HepG2 (cell line): ENCODE data around the gene SESN2. TPM values are rescaled to one million over a fixed set of nuclear protein-coding genes. Genes with fewer than 3 reads are reported as not detected.

Experiments used
- BORCS8-MEF2B ChIP-seq: sonication (generic); formaldehyde crosslinking; IDR thresholded peaks from 2 replicates; pipeline ENCODE4 v1.8.0; 2022; ENCODE audit warnings: mild to moderate bottlenecking, missing genetic modification reagents
- DNMT1 ChIP-seq: sonication (generic); formaldehyde crosslinking; IDR thresholded peaks from 2 replicates; pipeline ENCODE4 v1.5.1; 2020; ENCODE audit warnings: mild to moderate bottlenecking, missing genetic modification reagents
- GATAD2A ChIP-seq: IDR thresholded peaks from 2 replicates; pipeline ENCODE4 v1.6.1; 2016
- HOXA3 ChIP-seq: sonication (generic); formaldehyde crosslinking; IDR thresholded peaks from 2 replicates; pipeline ENCODE4 v1.5.0; 2020; ENCODE audit warnings: missing genetic modification reagents
- KIAA2018 ChIP-seq: sonication (generic); formaldehyde crosslinking; IDR thresholded peaks from 2 replicates; pipeline ENCODE4 v1.5.0; 2020; ENCODE audit warnings: mild to moderate bottlenecking, missing genetic modification reagents, borderline replicate concordance
- MXD3 ChIP-seq: IDR thresholded peaks from 2 replicates; pipeline ENCODE4 v1.6.1; 2016; ENCODE audit warnings: mild to moderate bottlenecking, missing biosample characterization, missing genetic modification reagents
- TIGD3 ChIP-seq: sonication (generic); formaldehyde crosslinking; IDR thresholded peaks from 2 replicates; pipeline ENCODE4 v1.5.1; 2020; ENCODE audit warnings: mild to moderate bottlenecking, missing genetic modification reagents, borderline replicate concordance
- ZNF292 ChIP-seq: sonication (generic); formaldehyde crosslinking; IDR thresholded peaks from 2 replicates; pipeline ENCODE4 v1.8.1; 2022; ENCODE audit warnings: mild to moderate bottlenecking, low read depth, missing genetic modification reagents, borderline replicate concordance
- ZNF501 ChIP-seq: sonication (generic); formaldehyde crosslinking; IDR thresholded peaks from 2 replicates; pipeline ENCODE4 v1.5.1; 2020; ENCODE audit warnings: mild to moderate bottlenecking, moderate library complexity, missing genetic modification reagents
- ZSCAN25 ChIP-seq: sonication (generic); formaldehyde crosslinking; IDR thresholded peaks from 2 replicates; pipeline ENCODE4 v1.8.0; 2022; ENCODE audit warnings: mild to moderate bottlenecking, missing genetic modification reagents
- polyA plus RNA-seq, 8 experiments: library from polyadenylated mRNA; depleted of rRNA in 3 of 8; stranded (reverse) in 7 of 8; unstranded in 1 of 8; fragments of >200 nt; fragmentation: Illumina TruSeq in 4 of 8; extraction: Trizol in 4 of 8; gene quantifications; 2 replicates each; pipeline versions ENCODE4 v1.2.1 to v1.2.3, GENCODE V29; 2011 to 2016; ENCODE audit warnings: low read depth in 4 of 8, missing spikeins in 1 of 8, mixed read lengths in 1 of 8; ENCODE audit not compliant: insufficient read depth in 1 of 8
- total RNA-seq, 5 experiments: library from RNA; depleted of rRNA; stranded (reverse); fragments of >200 nt; fragmentation: Illumina TruSeq; extraction: Trizol; gene quantifications; 2 replicates each; pipeline ENCODE4 v1.2.3, GENCODE V29; 2016; ENCODE audit warnings: low read depth in 1 of 5
- TF ChIP-seq, protein P1 (sequence below): sonication (generic); formaldehyde crosslinking; conservative IDR thresholded peaks from 2 replicates; pipeline ENCODE4 v1.4.0; 2020; ENCODE audit warnings: missing genetic modification reagents
- TF ChIP-seq, protein P2 (sequence below): sonication (generic); formaldehyde crosslinking; IDR thresholded peaks from 2 replicates; pipeline ENCODE4 v1.8.1; 2022; ENCODE audit warnings: mild to moderate bottlenecking, missing genetic modification reagents
- TF ChIP-seq, protein P3 (sequence below): sonication (generic); formaldehyde crosslinking; IDR thresholded peaks from 2 replicates; pipeline ENCODE4 v1.5.0; 2020; ENCODE audit warnings: mild to moderate bottlenecking, missing genetic modification reagents, moderate library complexity

The SESN2 gene
- total and polyA plus RNA-seq, 2 of the 13 experiments (the other 11 are each of a cell fraction or from before 2014, with no cell fraction given), result 13.2 to 19.1 TPM

DNA sequence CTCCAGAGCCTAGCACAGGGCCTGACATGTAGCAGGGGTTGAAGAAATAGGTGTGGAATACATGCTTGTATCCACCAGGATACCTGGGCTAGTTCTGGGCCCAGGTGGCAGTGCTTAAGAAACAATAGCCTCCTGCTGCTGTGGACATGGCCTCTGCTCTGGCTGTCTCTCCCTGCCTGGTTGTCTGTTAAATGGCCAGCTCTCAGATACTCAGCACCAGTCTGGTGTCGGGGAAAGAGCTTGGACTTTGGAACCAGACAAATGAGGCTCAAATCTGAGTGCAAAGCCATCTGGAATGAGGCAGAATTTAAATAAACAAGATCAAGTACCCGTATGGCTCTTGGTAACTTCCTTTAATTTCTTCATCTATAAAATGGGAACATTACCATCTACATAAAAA lies 31.5 kb downstream of the SESN2 start (continued):
- no peak for TF ChIP-seq MXD3 (CRISPR knock-in tag)
- TF ChIP-seq KIAA2018 (CRISPR knock-in tag), result no peak
- TF ChIP-seq, protein P1, sequence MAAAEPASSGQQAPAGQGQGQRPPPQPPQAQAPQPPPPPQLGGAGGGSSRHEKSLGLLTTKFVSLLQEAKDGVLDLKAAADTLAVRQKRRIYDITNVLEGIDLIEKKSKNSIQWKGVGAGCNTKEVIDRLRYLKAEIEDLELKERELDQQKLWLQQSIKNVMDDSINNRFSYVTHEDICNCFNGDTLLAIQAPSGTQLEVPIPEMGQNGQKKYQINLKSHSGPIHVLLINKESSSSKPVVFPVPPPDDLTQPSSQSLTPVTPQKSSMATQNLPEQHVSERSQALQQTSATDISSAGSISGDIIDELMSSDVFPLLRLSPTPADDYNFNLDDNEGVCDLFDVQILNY (CRISPR knock-in tag), result no peak
- peak; percentile 84; the same call in 1 of the 2 replicates for TF ChIP-seq ZNF292 (CRISPR knock-in tag)
- TF ChIP-seq GATAD2A, result peak; percentile 66
- peak; percentile 30; the same call in 1 of the 2 replicates for TF ChIP-seq HOXA3 (CRISPR knock-in tag)
- no peak for TF ChIP-seq BORCS8-MEF2B (CRISPR knock-in tag)
- TF ChIP-seq, protein P2, sequence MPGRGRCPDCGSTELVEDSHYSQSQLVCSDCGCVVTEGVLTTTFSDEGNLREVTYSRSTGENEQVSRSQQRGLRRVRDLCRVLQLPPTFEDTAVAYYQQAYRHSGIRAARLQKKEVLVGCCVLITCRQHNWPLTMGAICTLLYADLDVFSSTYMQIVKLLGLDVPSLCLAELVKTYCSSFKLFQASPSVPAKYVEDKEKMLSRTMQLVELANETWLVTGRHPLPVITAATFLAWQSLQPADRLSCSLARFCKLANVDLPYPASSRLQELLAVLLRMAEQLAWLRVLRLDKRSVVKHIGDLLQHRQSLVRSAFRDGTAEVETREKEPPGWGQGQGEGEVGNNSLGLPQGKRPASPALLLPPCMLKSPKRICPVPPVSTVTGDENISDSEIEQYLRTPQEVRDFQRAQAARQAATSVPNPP, result no peak
- TF ChIP-seq DNMT1 (CRISPR knock-in tag), result no peak
- TF ChIP-seq, protein P3, sequence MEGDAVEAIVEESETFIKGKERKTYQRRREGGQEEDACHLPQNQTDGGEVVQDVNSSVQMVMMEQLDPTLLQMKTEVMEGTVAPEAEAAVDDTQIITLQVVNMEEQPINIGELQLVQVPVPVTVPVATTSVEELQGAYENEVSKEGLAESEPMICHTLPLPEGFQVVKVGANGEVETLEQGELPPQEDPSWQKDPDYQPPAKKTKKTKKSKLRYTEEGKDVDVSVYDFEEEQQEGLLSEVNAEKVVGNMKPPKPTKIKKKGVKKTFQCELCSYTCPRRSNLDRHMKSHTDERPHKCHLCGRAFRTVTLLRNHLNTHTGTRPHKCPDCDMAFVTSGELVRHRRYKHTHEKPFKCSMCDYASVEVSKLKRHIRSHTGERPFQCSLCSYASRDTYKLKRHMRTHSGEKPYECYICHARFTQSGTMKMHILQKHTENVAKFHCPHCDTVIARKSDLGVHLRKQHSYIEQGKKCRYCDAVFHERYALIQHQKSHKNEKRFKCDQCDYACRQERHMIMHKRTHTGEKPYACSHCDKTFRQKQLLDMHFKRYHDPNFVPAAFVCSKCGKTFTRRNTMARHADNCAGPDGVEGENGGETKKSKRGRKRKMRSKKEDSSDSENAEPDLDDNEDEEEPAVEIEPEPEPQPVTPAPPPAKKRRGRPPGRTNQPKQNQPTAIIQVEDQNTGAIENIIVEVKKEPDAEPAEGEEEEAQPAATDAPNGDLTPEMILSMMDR, result 0 out of 2 replicates have a peak, but pooled peaks have one; percentile 12
- no peak for TF ChIP-seq TIGD3 (CRISPR knock-in tag)
- TF ChIP-seq ZNF501 (CRISPR knock-in tag), result no peak
- no peak for TF ChIP-seq ZSCAN25
